T-helper 2 cell treated with Interferon-gamma antibody and Interleukin-4, amounts not matched to agents 5 μg/mL and 100 μg/mL, for 36 hours (primary cell): ENCODE results near the gene EXOC3L4.
"Not testable (repeated sequence)": the region's sequence is repeated elsewhere in the genome, so short reads cannot be mapped to it uniquely, and the experiment has no call there.

Experiments
- DNase-seq: peaks from one replicate; pipeline ENCODE4 v3.0.0; 2021; ENCODE audit warnings: low spot score
- H3K27ac Mint-ChIP-seq: one replicate; pipeline ENCODE4 v1.8.0; 2021; ENCODE audit warnings: mild to moderate bottlenecking, mixed read lengths
- H3K27me3 Mint-ChIP-seq: one replicate; pipeline ENCODE4 v1.8.0; 2021; ENCODE audit warnings: low read depth, mixed read lengths
- H3K36me3 Mint-ChIP-seq: one replicate; pipeline ENCODE4 v1.8.0; 2021; ENCODE audit warnings: low read depth, mixed read lengths
- H3K4me1 Mint-ChIP-seq: one replicate; pipeline ENCODE4 v1.8.0; 2021; ENCODE audit warnings: low read depth, mixed read lengths
- H3K4me3 Mint-ChIP-seq: one replicate; pipeline ENCODE4 v1.8.0; 2022; ENCODE audit warnings: mild to moderate bottlenecking, moderate library complexity, mixed read lengths
- H3K9me3 Mint-ChIP-seq: one replicate; pipeline ENCODE4 v1.8.0; 2021; ENCODE audit warnings: mixed read lengths

EXOC3L4 gene

DNA sequence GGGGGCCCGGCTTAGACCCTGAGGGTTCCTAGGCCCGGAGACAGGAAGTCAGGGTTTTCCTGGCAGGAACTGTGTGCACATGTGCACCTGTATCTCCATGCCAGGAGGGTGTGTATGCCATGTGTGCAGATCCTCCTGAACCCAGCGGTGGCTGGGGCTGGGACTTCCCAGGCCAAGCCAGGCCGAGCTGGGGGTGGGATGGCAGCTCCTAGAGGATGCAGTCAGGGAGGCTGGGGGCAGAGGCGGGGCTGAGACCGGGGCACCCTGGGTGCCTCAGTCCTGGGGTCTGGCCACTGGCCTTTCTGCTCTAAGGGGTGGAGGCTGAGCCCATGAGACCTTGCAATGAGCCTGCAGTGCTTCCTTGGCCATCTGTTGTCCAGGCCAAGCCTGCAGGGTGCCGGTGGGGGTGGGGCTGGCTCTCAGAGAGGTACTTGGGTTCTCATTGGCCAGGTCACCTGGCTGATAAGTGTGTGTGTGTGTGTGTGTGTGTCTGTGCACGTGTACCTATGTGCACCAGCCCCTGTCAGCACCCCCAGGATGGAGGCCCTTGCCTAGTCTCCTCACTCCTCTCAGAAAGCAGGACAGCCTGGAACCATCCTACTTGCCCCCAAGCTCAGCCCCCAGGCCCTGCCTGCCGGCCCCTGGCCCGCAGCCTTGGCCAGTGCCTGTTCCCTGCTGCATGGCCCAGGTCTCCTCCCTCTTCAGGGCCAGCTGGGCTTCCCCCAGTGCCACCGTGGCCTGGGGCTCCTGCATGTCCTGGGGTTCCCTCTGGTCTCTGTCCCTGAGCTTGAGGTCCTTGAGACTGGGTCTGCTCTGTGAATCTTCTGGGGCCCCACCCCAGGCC, 18.1 kb downstream of the EXOC3L4 start:
- no peaks in the 10 kb centered on the region for H3K9me3 Mint-ChIP-seq
- peaks cover 3% of the 10 kb centered on the region for H3K27me3 Mint-ChIP-seq
- H3K4me3 Mint-ChIP-seq = no peak overlapping the region
- no peak overlapping the region for H3K27ac Mint-ChIP-seq
- DNase-seq = no peak
- H3K4me1 Mint-ChIP-seq = peaks cover 3% of the 10 kb centered on the region
- H3K36me3 Mint-ChIP-seq = no peaks in the 10 kb centered on the region

DNA sequence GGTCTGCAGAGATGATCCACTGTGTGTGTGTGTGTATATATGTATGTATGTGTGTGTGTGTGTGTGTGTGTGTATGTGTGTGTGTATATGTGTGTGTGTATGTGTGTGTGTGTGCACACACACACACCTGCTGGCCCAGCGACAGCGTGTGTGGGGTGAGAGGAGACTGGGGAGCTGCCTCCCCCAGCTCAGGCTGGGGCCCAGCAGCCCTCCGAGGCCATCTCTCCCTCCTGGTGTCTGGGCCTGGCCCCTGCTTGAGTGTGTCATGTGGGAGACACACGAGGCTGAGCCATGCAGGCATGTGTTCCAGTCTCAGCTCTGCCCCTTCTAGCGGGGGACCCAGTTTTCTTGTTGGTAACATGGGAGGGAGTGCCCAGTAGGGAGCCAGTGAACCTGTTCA, 18.8 kb downstream of the EXOC3L4 start:
- Mint-ChIP-seq H3K27ac (no peak overlapping the region), H3K36me3 (no peaks in the 10 kb centered on the region), H3K27me3 (peaks cover 3% of the 10 kb centered on the region), H3K9me3 (no peaks in the 10 kb centered on the region), H3K4me3 (no peak overlapping the region), H3K4me1 (peaks cover 3% of the 10 kb centered on the region)
- DNase-seq = no peak

GRCh38 chr14:103113774-103114173, 19.2 kb downstream of the EXOC3L4 start:
- Mint-ChIP-seq H3K36me3 (no peaks in the 10 kb centered on the region), H3K9me3 (no peaks in the 10 kb centered on the region), H3K27ac (no peak overlapping the region), H3K4me1 (peaks cover 3% of the 10 kb centered on the region), H3K4me3 (no peak overlapping the region), H3K27me3 (peaks cover 3% of the 10 kb centered on the region)
- no peak for DNase-seq

DNA sequence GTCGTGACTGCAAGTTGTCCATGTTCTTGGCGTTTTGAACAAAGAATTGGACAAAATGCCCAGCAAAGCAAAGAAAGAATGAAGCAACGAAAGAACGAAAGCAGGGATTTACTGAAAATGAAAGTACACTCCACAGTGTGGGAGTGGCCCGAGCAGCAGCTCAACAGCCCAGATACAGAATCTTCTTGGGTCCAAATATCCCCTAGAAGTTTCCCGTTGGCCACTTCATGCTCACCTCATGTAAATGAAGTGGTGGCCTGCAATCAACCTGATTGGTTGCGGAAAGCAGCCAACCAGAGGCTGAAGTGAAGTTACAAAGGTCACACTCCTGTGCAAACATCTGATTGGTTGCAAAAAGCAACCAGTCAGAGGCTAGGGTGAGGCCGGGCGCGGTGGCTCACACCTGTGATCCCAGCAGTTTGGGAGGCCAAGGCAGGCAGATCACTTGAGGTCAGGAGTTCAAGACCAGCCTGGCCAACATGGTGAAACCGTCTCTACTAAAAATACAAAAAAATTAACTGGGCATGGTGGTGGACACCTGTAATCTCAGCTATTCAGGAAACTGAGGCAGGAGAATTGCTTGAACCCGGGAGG, 20.7 kb downstream of the EXOC3L4 start:
- not testable (repeated sequence) for H3K27ac Mint-ChIP-seq, H3K4me1 Mint-ChIP-seq, H3K9me3 Mint-ChIP-seq, DNase-seq, H3K36me3 Mint-ChIP-seq, H3K27me3 Mint-ChIP-seq
- peak overlapping the region; percentile 70 for H3K4me3 Mint-ChIP-seq

DNA sequence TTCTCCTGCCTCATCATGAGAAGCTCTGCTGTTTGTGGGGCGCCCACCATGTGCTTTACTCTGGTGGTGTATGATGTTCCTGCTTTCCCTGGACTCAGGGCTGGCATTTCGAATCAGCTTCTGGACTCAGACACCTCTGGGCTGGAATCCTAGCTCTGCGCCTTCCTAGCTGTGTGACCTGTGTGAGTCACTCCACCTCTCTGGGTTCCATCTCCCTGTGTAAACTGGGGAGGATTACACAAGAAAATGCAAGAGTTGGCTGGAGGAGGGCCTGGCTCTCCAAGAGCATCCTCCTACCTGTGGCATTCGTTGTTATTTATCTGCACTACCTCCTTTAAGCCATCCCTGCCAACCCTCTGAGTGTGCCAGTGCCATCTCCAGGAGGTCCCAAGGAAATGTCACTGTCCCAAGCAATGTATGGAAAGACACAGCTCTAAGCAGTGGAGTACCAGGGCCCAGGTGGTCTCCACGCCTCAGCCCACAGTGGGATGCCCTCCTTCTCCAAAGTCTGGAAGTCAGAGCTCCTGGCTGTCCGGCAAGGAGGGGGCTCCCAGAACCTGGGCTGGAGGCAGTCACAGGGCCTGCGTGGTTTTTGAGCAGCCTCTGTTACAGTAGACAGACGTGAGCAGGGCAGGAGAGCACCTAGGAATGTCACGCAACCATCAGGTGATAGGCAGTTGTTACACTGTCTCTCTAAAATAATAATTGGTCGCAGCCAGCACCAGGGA, 21.5 kb downstream of the EXOC3L4 start:
- no peaks in the 10 kb centered on the region for H3K9me3 Mint-ChIP-seq
- no peak overlapping the region for H3K4me3 Mint-ChIP-seq
- no peak overlapping the region for H3K27ac Mint-ChIP-seq
- peaks cover 14% of the 10 kb centered on the region for H3K27me3 Mint-ChIP-seq
- peaks cover 5% of the 10 kb centered on the region for H3K4me1 Mint-ChIP-seq
- no peak for DNase-seq
- no peaks in the 10 kb centered on the region for H3K36me3 Mint-ChIP-seq

DNA sequence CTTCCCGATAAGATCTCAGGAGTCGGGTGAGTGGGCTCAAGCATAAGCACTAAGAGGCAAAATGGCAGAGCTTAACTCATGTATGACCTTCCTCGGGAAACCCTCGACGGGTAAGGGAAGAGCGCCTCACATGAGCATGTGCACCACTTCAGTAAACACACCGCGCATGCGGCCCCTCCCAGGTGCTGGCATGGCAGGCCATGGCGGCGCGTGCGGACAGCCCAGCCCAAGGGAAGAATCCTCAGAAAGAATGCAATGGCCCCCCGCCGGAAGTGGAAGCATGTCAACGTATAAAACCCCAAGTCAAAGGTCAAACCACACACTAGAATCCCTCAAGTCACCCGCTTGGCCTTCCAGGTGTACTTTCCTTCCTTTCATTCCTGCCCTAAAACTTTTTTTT, 22.1 kb downstream of the EXOC3L4 start:
- Mint-ChIP-seq H3K4me1 (peaks cover 5% of the 10 kb centered on the region), H3K27me3 (peaks cover 19% of the 10 kb centered on the region), H3K4me3 (no peak overlapping the region), H3K9me3 (no peaks in the 10 kb centered on the region), H3K36me3 (no peaks in the 10 kb centered on the region), H3K27ac (no peak overlapping the region)
- no peak for DNase-seq

GRCh38 chr14:103117499-103117898, 23.0 kb downstream of the EXOC3L4 start:
- H3K36me3 Mint-ChIP-seq, H3K9me3 Mint-ChIP-seq, H3K4me1 Mint-ChIP-seq, DNase-seq, H3K4me3 Mint-ChIP-seq, H3K27ac Mint-ChIP-seq: not testable (repeated sequence)
- peaks cover 26% of the 10 kb centered on the region for H3K27me3 Mint-ChIP-seq

DNA sequence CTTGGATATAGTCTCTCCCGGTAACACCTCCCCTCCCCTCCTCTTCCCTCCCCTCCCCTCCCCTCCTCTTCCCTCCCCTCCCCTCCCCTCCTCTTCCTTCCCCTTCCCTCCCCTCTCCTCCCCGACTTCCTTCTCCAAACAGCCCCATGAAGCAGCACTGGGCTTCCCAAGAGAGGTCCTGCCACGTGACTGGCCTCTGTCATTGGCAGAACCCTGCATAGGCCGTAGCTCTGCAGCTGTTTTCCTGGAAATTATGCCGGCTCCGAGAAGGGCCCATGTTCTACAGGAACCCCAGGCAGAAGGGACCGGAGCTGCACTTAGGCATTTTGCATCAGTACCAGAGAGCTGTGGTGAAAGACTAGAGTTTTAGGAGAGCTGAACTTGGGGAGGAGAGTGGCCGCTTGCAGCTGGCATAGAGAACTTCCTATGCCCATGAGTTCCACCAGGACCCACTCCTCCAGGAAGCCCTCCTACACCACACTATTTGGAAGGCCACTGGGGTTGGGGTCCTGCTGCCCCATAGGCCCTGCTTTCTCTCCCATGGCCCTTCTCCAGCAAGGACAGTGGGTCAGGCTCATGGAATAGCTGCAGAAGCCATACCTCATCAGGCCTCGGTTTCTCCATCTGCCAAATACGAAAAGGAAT, 23.6 kb downstream of the EXOC3L4 start:
- no peaks in the 10 kb centered on the region for H3K36me3 Mint-ChIP-seq
- H3K4me3 Mint-ChIP-seq = no peak overlapping the region
- peaks cover 5% of the 10 kb centered on the region for H3K4me1 Mint-ChIP-seq
- DNase-seq = no peak
- no peaks in the 10 kb centered on the region for H3K9me3 Mint-ChIP-seq
- H3K27me3 Mint-ChIP-seq = peaks cover 26% of the 10 kb centered on the region
- H3K27ac Mint-ChIP-seq = no peak overlapping the region

- H3K36me3 Mint-ChIP-seq = no peaks in the 10 kb centered on the region
- no peak overlapping the region for H3K4me3 Mint-ChIP-seq
- no peak for DNase-seq
- H3K27me3 Mint-ChIP-seq = peaks cover 28% of the 10 kb centered on the region
- peaks cover 5% of the 10 kb centered on the region for H3K4me1 Mint-ChIP-seq
- H3K9me3 Mint-ChIP-seq = no peaks in the 10 kb centered on the region
- H3K27ac Mint-ChIP-seq = no peak overlapping the region
Observed at GRCh38 chr14:103118663-103119404, 24.3 kb downstream of the EXOC3L4 start.

- not testable (repeated sequence) for H3K4me1 Mint-ChIP-seq, H3K9me3 Mint-ChIP-seq, H3K27ac Mint-ChIP-seq, H3K4me3 Mint-ChIP-seq, H3K36me3 Mint-ChIP-seq, DNase-seq
- H3K27me3 Mint-ChIP-seq = peaks cover 33% of the 10 kb centered on the region
Observed at GRCh38 chr14:103119527-103119926, 25.0 kb downstream of the EXOC3L4 start.

GRCh38 chr14:103121121-103121845, 26.8 kb downstream of the EXOC3L4 start:
- no peaks in the 10 kb centered on the region for H3K9me3 Mint-ChIP-seq
- no peak overlapping the region for H3K4me3 Mint-ChIP-seq
- no peak for DNase-seq
- H3K27ac Mint-ChIP-seq = no peak overlapping the region
- peaks cover 2% of the 10 kb centered on the region for H3K4me1 Mint-ChIP-seq
- peaks cover 33% of the 10 kb centered on the region for H3K27me3 Mint-ChIP-seq
- no peaks in the 10 kb centered on the region for H3K36me3 Mint-ChIP-seq

DNA sequence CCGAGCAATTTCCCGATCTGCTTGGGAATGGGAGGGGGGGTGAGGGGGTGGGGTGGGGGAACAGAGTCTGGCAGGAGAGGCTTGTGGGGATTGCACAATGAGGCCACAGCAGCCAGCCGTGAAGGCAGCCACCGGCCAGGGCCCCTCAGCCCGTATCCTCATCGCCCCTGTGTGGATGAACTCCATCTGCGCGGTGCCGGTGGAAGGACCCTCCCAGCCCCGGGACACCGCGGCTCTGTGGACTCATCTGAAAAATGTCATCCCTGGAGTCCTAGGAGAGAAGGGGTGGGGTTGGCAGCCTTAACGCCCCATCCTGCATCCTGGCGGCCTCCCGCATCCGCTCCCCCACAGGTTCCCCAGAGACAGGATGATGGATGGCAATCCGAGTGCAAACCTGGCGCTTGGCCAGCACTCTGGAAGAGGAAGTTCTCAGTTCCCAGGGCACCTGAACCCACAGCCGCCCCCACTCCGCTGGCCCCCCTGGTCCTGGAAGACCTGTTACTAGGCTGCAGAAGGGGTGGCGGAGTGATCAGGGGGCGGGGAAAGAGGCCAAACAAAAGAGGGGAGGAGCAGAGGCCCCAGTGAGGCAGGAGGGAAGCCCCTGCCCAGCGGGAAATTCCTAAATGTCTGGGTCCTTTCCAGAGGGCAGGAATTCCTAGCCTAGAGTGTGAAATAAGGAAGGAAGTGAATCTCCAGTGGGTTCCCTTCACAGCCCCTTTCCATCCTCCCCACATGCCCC, 27.5 kb downstream of the EXOC3L4 start:
- Mint-ChIP-seq H3K4me3 (no peak overlapping the region), H3K36me3 (no peaks in the 10 kb centered on the region), H3K4me1 (peaks cover 2% of the 10 kb centered on the region), H3K27me3 (peaks cover 33% of the 10 kb centered on the region), H3K9me3 (no peaks in the 10 kb centered on the region), H3K27ac (no peak overlapping the region)
- no peak for DNase-seq
